Urinary bladder (tissue), 4 donors: Measurements from ENCODE around the gene SENP3. TPM values are rescaled to one million over a fixed set of nuclear protein-coding genes. Genes with fewer than 3 reads are reported as not detected.

ENCODE experiments used
- DNase-seq: peaks from one replicate; pipeline ENCODE4 v3.0.0-alpha.2; 2015; ENCODE audit errors: extremely low spot score
- H3K27ac ChIP-seq: one replicate; pipeline ENCODE4 v1.5.1; 2013; ENCODE audit warnings: low read depth, mild to moderate bottlenecking, moderate library complexity
- H3K36me3 ChIP-seq: one replicate; pipeline ENCODE4 v1.6.1; 2013; ENCODE audit warnings: mild to moderate bottlenecking, moderate library complexity; ENCODE audit not compliant: insufficient read depth
- H3K4me1 ChIP-seq: one replicate; pipeline ENCODE4 v1.6.1; 2013; ENCODE audit warnings: mild to moderate bottlenecking, moderate library complexity; ENCODE audit not compliant: insufficient read depth
- H3K4me3 ChIP-seq: one replicate; pipeline ENCODE4 v1.5.1; 2013; ENCODE audit warnings: low read depth, low read length
- WGBS: extraction: QIAGEN DNeasy Blood & Tissue Kit; methylation state at CpG from one replicate; pipeline ENCODE4 v1.1.7; 2013; 5-methylcytosine and 5-hydroxymethylcytosine counted together
- polyA plus RNA-seq: library from polyadenylated mRNA; stranded (reverse); fragments of 200-250 nt; gene quantifications from one replicate; pipeline ENCODE4 v1.2.3, GENCODE V29; 2013
- total RNA-seq: library from RNA; depleted of rRNA; stranded (reverse); fragments of >200 nt; gene quantifications from one replicate; pipeline ENCODE4 v1.2.3, GENCODE V29; 2014
- donor health status: healthy with polysubstance abuse.
- donor health status: healthy.

SENP3 gene
- 34.7 TPM for total RNA-seq
- 54.6 TPM for polyA plus RNA-seq

DNA sequence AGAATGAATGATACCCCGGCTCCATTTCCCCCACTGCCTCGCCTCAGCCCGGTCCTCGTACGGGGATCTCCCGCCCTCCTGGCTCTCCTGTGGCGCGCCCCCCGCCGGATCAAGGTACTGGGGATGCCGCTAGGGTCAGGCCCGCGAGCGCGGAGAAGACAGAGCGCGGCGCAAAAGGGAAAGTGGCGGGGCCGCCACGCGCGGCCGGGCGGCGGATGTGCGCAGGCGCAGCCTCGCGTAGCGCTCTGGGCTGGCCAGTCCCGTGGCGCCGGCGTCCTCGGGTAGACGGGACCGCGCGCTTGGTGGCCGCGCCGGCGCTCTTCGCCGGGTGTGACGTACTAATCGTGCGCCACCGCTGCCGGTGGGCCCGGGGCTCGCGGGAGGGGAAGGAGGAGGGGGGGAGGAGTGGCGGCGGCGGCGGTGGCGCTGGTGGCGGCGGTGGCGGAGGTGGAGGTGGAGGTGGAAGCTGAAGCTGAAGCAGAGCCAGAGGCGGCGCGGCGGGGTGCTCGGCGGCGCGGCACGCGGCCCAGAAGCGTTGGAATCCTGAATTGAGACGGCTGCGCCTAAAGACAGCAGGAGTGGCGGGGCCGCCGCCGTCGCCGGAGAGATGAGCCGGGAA, at the start of gene SENP3:
SENP3 (plus strand) TSS at position 331 of the 619 bp plus-strand sequence. CDS start 1,158 bp downstream, outside the sequence.
- under 1% methylated on average over 82 of the region's 82 CpGs for WGBS
- no peak for DNase-seq
- peak within 1 kb of the TSS; percentile 76 for H3K27ac ChIP-seq
- H3K4me1 ChIP-seq: no peaks in the 10 kb centered on the region
- peak within 1 kb of the TSS; percentile 84 for H3K4me3 ChIP-seq
- peaks cover 2% of the 10 kb centered on the region for H3K36me3 ChIP-seq

DNA sequence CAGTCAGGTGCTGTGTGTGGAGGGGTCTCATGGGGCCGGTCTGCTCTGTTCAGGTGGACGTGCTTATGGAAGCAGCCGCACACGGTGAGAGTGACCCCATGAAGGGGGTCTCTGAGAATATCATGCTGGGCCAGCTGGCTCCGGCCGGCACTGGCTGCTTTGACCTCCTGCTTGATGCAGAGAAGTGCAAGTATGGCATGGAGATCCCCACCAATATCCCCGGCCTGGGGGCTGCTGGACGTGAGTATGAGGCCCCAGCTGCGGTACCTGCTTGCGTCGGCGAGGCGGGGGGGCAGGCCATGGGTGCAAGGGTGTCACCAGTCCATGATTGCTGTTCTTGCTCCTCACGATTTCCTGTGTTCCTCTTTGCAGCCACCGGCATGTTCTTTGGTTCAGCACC, 49.6 kb upstream of the SENP3 start:
- Histone ChIP-seq H3K4me1 (no peaks in the 10 kb centered on the region), H3K27ac (no peak overlapping the region), H3K4me3 (no peak overlapping the region), H3K36me3 (peaks cover 12% of the 10 kb centered on the region)
- WGBS: 90% methylated on average over 15 of the region's 15 CpGs
- no peak for DNase-seq

DNA sequence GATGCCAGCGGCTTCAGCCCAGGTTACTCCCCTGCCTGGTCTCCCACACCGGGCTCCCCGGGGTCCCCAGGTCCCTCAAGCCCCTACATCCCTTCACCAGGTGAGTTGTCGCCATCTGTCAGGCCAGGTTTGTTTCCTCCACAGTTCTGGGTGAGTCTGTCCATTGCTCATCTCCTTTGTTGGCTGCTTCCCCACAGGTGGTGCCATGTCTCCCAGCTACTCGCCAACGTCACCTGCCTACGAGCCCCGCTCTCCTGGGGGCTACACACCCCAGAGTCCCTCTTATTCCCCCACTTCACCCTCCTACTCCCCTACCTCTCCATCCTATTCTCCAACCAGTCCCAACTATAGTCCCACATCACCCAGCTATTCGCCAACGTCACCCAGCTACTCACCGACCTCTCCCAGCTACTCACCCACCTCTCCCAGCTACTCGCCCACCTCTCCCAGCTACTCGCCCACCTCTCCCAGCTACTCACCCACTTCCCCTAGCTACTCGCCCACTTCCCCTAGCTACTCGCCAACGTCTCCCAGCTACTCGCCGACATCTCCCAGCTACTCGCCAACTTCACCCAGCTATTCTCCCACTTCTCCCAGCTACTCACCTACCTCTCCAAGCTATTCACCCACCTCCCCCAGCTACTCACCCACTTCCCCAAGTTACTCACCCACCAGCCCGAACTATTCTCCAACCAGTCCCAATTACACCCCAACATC, 48.7 kb upstream of the SENP3 start:
- Histone ChIP-seq H3K36me3 (peaks cover 12% of the 10 kb centered on the region), H3K27ac (no peak overlapping the region), H3K4me1 (no peaks in the 10 kb centered on the region), H3K4me3 (no peak overlapping the region)
- no peak for DNase-seq
- WGBS: 88% methylated on average over 20 of the region's 20 CpGs

DNA sequence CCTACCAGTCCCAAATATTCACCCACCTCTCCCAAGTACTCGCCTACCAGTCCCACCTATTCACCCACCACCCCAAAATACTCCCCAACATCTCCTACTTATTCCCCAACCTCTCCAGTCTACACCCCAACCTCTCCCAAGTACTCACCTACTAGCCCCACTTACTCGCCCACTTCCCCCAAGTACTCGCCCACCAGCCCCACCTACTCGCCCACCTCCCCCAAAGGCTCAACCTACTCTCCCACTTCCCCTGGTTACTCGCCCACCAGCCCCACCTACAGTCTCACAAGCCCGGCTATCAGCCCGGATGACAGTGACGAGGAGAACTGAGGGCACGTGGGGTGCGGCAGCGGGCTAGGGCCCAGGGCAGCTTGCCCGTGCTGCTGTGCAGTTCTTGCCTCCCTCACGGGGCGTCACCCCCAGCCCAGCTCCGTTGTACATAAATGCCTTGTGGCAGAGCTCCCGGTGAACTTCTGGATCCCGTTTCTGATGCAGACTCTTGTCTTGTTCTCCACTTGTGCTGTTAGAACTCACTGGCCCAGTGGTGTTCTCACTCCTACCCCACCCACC, 47.8 kb upstream of the SENP3 start:
- Histone ChIP-seq H3K27ac (no peak overlapping the region), H3K4me1 (no peaks in the 10 kb centered on the region), H3K36me3 (peaks cover 12% of the 10 kb centered on the region), H3K4me3 (no peak overlapping the region)
- no peak for DNase-seq
- WGBS: 72% methylated on average over 17 of the region's 17 CpGs

DNA sequence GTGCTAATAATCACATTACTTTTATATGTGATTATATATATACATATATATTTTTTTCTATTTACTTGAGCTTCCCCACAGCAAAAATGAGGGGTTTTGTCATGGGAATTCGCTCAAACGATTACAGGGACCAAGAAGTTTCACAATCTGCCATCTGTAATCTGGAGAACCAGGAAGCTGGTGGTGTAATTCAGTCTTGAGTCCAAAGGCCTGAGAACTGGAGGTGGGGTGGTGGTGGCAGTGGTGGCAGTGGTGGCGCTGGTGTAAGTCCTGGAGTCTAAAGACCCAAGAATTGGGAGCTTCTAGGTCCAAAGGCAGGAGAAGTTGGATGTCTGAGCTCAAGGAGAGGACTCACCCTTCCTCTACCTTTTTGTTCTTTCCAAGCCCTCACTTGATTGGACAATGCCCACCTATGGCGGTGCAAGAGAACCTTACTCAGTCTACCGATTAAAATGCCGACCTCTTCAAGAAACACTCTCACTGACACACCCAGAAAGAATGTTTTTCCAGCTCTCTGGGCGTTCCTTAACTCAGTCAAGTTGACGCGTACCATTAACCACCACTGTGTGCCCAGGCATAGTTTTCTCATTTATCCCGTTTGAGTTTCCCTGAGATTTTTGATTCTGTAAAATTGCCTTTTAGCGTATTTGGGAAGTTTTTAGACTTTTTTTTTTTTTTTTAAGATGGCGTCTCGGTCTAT, 45.7 kb upstream of the SENP3 start:
- H3K36me3 ChIP-seq: peaks cover 12% of the 10 kb centered on the region
- no peak overlapping the region for H3K27ac ChIP-seq
- H3K4me3 ChIP-seq: no peak overlapping the region
- 88% methylated on average over 13 of the region's 13 CpGs for WGBS
- no peak for DNase-seq
- H3K4me1 ChIP-seq: no peaks in the 10 kb centered on the region

DNA sequence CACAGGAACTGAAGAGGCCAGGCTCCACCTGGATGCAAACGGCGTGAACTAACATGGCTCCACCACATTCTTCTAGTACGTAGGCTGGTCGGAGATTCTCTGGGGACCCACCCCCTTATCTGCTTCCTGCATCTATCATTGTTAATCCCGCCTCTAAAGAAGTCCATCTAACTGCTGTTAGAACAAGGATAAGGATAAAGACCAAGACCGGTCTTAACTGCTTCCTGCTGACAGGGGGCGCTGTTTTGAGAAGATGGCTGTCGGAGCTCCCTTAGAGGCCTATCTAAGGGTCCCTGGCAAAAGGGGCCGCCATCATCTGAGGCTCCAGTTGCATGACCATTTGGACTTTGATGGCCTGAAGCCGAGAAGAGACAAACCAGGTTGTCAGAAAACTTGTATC, 38.7 kb upstream of the SENP3 start:
- no peak overlapping the region for H3K27ac ChIP-seq
- H3K4me3 ChIP-seq: no peak overlapping the region
- no peaks in the 10 kb centered on the region for H3K36me3 ChIP-seq
- no peak for DNase-seq
- WGBS: 34% methylated on average over 10 of the region's 10 CpGs
- H3K4me1 ChIP-seq: no peaks in the 10 kb centered on the region

DNA sequence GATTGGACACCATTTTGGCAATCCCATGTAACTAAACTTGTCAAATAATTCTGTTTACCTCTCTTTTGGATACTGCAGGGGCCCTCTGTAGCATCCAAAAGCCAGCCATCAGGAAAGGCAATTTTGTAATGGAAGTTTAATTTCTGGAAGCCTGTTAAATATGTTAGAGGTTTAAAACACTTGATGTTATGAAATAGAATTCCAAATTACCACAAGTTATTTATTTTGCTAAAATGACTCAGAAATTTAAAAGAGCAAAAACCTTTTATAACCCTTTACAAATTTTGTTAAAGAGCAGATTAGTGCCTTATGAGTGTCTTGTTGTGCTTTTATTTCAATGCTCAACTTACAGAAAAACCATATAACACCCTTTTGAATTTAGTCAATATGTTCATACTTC, 32.9 kb upstream of the SENP3 start:
- no peak overlapping the region for H3K4me3 ChIP-seq
- no peak overlapping the region for H3K27ac ChIP-seq
- DNase-seq: no peak
- no peaks in the 10 kb centered on the region for H3K36me3 ChIP-seq
- H3K4me1 ChIP-seq: no peaks in the 10 kb centered on the region

DNA sequence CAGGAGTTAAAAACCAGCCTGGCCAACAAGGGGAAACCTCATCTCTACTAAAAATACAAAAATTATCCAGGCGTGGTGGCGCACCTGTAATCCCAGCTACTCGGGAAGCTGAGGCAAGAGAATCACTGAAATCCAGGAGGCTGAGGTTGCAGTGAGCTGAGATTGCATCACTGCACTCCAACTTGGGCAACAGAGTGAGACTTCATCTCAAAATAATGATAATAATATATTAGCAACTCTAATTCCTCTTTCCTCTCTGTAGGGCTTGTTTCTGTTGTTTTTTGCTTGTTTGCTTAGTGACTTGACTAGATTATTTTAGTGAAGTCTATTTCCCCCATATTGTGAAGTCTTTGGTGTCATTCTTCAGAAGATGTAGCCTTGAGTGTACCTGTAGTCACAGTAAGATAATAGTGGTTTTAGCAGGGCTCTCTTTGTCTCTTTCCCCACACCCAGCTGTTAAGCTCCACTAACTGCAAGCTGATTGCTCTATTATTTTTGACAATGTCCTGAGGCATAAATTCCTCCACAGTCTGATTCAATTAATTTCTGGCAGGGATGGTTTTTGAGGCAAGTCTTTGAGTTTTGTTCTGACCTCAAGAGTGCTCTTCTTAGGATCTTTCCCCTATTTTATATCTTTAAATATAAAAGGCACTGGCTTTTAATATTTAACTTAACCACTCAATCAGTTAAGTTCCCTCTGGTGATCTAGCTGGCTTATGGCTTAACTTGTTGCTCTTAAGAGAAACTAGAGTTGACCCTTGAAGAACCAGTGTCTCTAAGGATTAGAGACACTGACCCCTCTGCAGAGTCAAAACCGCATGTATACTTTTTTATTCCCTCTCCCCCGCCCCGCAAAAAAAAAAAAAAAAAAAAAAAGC, 31.5 kb upstream of the SENP3 start:
- H3K4me1 ChIP-seq: no peaks in the 10 kb centered on the region
- no peaks in the 10 kb centered on the region for H3K36me3 ChIP-seq
- no peak overlapping the region for H3K27ac ChIP-seq
- DNase-seq: no peak
- 87% methylated on average over 6 of the region's 6 CpGs for WGBS
- H3K4me3 ChIP-seq: no peak overlapping the region

DNA sequence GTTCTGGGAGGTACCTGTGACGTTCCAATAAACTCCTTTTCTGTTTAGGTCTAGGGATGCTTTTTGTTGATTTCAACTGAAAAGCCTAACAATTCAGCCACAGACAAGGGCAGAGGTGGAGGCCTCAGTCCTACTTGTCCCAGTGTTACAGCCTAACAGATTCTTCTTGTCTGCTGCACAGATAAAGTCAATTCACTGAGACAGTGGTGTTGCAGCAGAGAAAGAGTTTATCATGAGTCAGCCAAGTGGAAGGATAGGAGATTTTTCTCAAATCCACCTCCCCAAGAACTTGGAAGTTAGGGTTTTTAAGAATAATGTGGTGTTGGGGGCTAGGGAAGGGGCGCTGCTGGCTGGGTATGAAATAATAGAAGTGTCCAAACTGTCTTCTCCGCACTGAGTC, 23.7 kb upstream of the SENP3 start:
- Histone ChIP-seq H3K36me3 (no peaks in the 10 kb centered on the region), H3K4me1 (no peaks in the 10 kb centered on the region), H3K27ac (no peak overlapping the region), H3K4me3 (no peak overlapping the region)
- no peak for DNase-seq
- 90% methylated on average over 3 of the region's 3 CpGs for WGBS

DNA sequence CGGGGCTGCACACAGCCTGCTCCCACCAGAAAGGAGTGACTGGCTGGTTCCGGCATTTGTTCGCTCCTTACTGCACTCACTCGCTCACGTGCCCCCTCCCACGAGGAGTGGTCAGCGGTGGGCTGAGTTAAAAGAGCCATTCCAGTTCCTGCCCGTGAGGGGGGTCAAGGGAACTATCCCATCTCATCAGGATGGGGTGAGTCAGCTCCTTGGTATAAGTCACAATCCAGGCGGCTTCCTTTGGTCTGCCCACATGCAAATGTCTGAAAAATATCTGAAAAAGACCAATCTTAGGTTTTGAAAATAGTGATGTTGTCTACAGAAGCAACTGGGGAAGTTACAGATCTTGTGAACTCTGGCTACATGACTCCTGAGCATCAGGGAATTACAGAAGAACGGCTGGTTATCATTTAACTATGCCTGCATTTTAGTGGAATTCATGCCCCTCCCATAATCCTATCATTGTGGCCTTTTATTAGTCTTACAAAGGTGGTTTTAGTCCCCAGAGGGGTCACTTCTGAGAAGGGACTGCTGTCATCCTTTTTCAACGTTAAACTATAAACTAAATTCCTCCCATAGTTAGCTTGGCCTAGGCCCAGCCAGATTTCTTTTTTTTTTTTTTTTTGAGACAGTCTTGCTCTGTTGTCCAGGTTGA, 22.7 kb upstream of the SENP3 start:
- no peaks in the 10 kb centered on the region for H3K4me1 ChIP-seq
- WGBS: 61% methylated on average over 11 of the region's 11 CpGs
- no peak overlapping the region for H3K4me3 ChIP-seq
- H3K36me3 ChIP-seq: no peaks in the 10 kb centered on the region
- H3K27ac ChIP-seq: no peak overlapping the region
- no peak for DNase-seq

DNA sequence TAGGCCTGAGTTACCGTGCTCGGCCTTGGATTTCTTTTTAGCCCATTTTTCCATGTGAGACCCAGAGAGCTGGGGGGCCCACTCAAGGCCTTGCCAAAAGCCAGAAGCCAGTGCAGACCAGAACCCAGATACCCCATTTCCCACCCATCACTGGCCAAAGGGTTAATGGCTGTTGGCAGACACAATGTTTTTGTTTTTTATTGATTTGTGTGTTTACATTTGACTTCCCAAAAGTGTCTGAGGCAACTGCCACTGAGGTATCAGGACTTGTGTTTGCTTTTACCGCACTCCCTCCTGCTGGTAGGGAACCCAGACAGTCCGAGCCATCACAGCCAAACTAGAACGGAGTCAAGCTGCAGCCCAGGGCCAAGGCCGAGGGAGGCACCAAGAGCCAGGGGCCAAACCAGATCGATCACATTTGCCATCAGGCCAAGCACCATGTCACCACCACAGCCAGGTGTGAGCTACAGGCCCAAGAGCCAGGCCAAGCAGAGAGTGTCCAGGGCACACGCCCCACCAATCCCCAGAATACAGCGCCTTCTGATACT, 20.6 kb upstream of the SENP3 start:
- no peaks in the 10 kb centered on the region for H3K4me1 ChIP-seq
- H3K27ac ChIP-seq: no peak overlapping the region
- 93% methylated on average over 9 of the region's 9 CpGs for WGBS

DNA sequence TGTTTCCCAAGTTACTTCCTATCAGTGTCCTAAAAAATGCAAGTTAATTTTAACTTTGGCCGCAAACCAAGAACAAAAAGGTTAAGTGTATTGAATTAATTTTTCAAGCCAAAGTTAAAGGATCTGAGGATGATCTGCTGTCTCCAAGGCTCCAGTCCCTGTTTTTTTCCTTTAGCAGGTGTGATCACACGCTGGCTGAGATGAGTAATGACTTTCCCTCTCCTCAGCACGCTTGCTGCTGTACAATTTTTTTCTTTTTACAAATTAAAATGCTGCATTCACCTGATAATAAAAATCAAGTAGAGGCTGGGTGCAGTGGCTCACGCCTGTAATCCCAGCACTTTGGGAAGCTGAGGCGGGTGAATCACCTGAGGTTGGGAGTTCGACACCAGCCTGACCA, 16.8 kb upstream of the SENP3 start:
- no peak overlapping the region for H3K27ac ChIP-seq
- no peak overlapping the region for H3K4me3 ChIP-seq
- WGBS: 72% methylated on average over 6 of the region's 6 CpGs
- no peaks in the 10 kb centered on the region for H3K4me1 ChIP-seq
- no peaks in the 10 kb centered on the region for H3K36me3 ChIP-seq
- no peak for DNase-seq

More for the DNA sequence above, 20.6 kb upstream of the SENP3 start:
- no peaks in the 10 kb centered on the region for H3K36me3 ChIP-seq
- no peak for DNase-seq
- H3K4me3 ChIP-seq: no peak overlapping the region
